Glomerular endothelial cell (primary cell): ENCODE data around the gene PIK3R5. TPM values are rescaled to one million over a fixed set of nuclear protein-coding genes. Genes with fewer than 3 reads are reported as not detected.

Experiments
- DNase-seq: peaks from one replicate; pipeline ENCODE4 v3.0.0-alpha.2; 2011; ENCODE audit warnings: low read depth, low spot score; ENCODE audit errors: extremely low read depth
- total RNA-seq: library from RNA; depleted of rRNA; stranded (reverse); fragments of >200 nt; gene quantifications from 2 replicates; pipeline ENCODE4 v1.2.3, GENCODE V29; 2015

The PIK3R5 gene
- total RNA-seq, 1 donor from 2014 or later, result not detected

GRCh38 chr17:8955021-8955959 lies 10.2 kb downstream of the PIK3R5 start:
- DNase-seq, result no peak

- DNase-seq, result no peak
Observed at GRCh38 chr17:8954339-8954738, 11.2 kb downstream of the PIK3R5 start.

- DNase-seq, result no peak
Observed at GRCh38 chr17:8953156-8953885, 12.2 kb downstream of the PIK3R5 start.

- no peak for DNase-seq
Observed at GRCh38 chr17:8952191-8952590, 13.3 kb downstream of the PIK3R5 start.

GRCh38 chr17:8951206-8951605 lies 14.3 kb downstream of the PIK3R5 start:
- DNase-seq, result no peak

GRCh38 chr17:8949061-8949661 lies 16.3 kb downstream of the PIK3R5 start:
- DNase-seq, result no peak

- DNase-seq, result no peak
Observed at GRCh38 chr17:8948462-8948861, 17.0 kb downstream of the PIK3R5 start.

GRCh38 chr17:8947201-8947600 lies 18.3 kb downstream of the PIK3R5 start:
- DNase-seq, result no peak

- no peak for DNase-seq
Observed at GRCh38 chr17:8946476-8946875, 19.0 kb downstream of the PIK3R5 start.

- no peak for DNase-seq
Observed at GRCh38 chr17:8946071-8946470, 19.4 kb downstream of the PIK3R5 start.

- DNase-seq, result no peak
Observed at GRCh38 chr17:8944748-8945147, 20.8 kb downstream of the PIK3R5 start.

- no peak for DNase-seq
Observed at GRCh38 chr17:8944083-8944482, 21.4 kb downstream of the PIK3R5 start.

GRCh38 chr17:8941980-8942622 lies 23.4 kb downstream of the PIK3R5 start:
- DNase-seq, result no peak

GRCh38 chr17:8941520-8941919 lies 24.0 kb downstream of the PIK3R5 start:
- DNase-seq, result no peak

GRCh38 chr17:8940866-8941471 lies 24.5 kb downstream of the PIK3R5 start:
- DNase-seq, result no peak

- no peak for DNase-seq
Observed at GRCh38 chr17:8939496-8940334, 25.8 kb downstream of the PIK3R5 start.

GRCh38 chr17:8938933-8939332 lies 26.6 kb downstream of the PIK3R5 start:
- no peak for DNase-seq

- DNase-seq, result no peak
Observed at GRCh38 chr17:8935191-8935590, 30.3 kb downstream of the PIK3R5 start.

GRCh38 chr17:8934346-8934745 lies 31.2 kb downstream of the PIK3R5 start:
- no peak for DNase-seq

- DNase-seq, result no peak
Observed at GRCh38 chr17:8930649-8931048, 34.9 kb downstream of the PIK3R5 start.
